Left lobe of liver (tissue), 2 donors: ENCODE results near the gene RGS7BP. TPM values are rescaled to one million over a fixed set of nuclear protein-coding genes. Genes with fewer than 3 reads are reported as not detected.
A peak's percentile ranks its signal among the peaks of the same experiment; 100 is the strongest.
"Not testable (repeated sequence)": the region's sequence is repeated elsewhere in the genome, so short reads cannot be mapped to it uniquely, and the experiment has no call there.

Source experiments
- ATAC-seq: fragments of 200-7000 bp; cut with Tn5 transposase; one replicate; pipeline ENCODE4 v1.9.1; 2020; ENCODE audit warnings: mild to moderate bottlenecking, moderate library complexity
- DNase-seq: peaks from one replicate; pipeline ENCODE4 v3.0.0-alpha.2; 2020; ENCODE audit warnings: low spot score
- total RNA-seq: library from RNA; stranded (reverse); gene quantifications from one replicate; pipeline ENCODE4 v1.2.1, GENCODE V29; 2021
- donor health status: DM: no; HTN: no; CAD: no; lungs with moderate emphysema.
- donor health status: DM: no; HTN: yes; CAD: no.

RGS7BP gene
- total RNA-seq, 1 donor from 2014 or later, result 0.48 TPM

GRCh38 chr5:64557911-64558310 is 52.1 kb downstream of the RGS7BP start:
- ATAC-seq (no peak), DNase-seq (no peak)

- ATAC-seq, DNase-seq: not testable (repeated sequence)
Measured at GRCh38 chr5:64558641-64559040, 52.8 kb downstream of the RGS7BP start.

DNA sequence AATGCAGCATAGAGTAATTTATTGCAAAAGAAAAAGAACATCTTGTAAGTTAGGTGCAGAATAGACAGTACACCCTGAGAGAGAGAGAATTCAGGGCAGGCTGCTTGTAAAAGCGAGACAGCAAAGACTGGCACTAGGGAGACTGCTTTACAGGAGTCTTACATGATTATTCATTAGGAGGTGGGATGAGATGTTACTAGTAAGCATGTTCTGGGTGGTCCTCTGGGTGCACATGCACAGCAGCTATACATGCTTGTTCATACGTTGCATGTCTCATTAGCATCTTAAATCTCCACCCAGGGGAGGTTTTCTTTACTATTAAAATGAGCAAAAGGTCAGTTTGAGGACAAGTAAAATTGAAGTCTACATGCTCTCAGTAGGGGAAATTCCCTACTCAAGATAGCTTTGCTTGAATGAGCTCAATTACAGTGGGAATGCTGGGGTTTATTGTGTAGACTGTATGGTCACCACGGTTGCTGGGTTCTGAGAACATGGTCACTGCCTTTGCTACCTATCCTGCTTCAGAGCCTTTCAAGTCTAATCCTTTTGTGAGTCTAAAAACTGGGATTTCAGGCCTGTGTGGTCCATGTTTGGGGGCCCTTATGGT is 60.6 kb downstream of the RGS7BP start:
- DNase-seq, result no peak
- no peak for ATAC-seq

DNA sequence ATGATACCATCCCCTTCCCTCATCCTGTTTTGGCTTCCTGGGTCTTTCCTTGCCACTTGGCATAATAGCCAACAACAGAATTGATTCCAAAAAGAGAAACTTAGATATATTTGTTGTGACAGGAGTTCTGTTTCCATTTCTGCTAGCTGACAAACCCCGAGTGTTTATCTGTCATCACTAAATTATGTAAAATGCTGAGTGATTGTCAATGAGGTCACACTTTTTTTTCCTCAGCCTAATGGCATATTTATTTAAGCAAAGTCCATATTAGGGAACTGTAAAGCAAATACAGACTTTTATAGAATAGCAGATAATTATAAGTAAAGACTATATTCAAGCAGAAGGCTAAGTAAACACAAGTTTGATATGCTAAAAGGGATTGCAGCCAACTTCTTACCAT is 64.0 kb downstream of the RGS7BP start:
- no peak for ATAC-seq

DNA sequence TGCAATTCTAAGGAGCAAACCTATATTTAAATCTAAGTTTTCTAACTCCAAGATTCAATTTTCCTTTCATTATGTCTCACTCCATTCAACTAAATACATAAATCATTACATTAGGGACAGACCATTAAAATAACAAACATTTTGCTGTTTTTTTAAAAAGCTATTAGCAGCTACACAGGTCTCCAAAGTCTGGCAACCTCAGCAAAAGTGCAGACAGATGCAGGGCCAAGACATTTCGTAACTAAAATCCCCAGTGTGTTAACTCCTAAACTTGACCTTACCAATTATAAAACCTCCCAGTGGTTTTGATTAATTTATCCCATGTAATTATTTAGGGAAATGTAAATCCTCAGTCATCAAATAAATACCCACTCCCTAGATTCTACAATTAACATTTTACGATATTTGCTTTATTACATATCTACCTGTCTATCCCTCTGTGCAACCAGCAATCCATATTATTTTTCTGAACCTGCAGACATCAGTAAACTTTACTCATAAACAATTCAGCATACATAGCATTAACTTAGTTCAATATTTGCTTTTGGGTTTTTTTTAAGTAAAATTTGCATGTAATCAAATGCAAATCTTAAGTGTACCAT is 64.7 kb downstream of the RGS7BP start:
- DNase-seq (no peak), ATAC-seq (peak; percentile 73)

More for the DNA sequence above, 64.0 kb downstream of the RGS7BP start:
- no peak for DNase-seq

DNA sequence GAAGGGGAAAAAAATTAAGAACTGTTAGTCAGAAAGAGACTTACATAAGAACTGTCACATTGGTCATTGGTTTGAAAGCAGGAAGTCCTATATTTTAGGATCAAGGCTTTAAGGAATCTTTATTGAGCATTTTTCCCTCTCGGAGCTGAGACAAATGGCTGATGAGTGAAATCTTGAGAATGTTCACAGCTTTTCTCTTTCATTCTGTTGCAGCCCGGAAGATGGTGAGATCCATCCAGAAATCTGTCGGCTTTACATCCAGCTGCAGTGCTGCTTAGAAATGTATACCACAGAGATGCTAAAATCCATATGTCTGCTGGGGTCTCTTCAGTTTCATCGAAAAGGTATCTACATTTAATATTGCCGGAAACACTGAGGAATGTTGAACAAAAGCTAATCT is 69.7 kb downstream of the RGS7BP start:
- ATAC-seq, result no peak

GRCh38 chr5:64576250-64576649 is 70.4 kb downstream of the RGS7BP start:
- no peak for ATAC-seq
- no peak for DNase-seq

More for the DNA sequence above, 69.7 kb downstream of the RGS7BP start:
- DNase-seq, result no peak

DNA sequence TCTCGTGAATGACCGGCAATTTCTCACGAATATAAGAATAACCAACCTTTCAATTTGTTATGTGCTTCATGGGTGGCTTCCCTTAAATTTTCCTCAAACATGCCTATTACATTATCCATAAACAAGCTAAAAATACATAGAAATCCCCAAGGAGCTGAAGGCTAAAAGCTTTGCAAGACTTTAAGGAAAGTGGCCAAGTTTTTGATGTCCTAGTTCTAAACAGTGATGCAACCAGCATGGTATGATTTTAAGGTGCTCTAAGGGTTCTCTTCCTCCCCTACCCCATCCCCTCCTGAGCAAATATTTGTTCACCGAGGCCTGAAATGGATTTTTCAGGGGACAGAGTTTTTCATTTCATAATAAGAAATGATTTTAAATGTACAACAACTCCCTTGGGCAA is 79.8 kb downstream of the RGS7BP start:
- ATAC-seq (no peak), DNase-seq (no peak)

GRCh38 chr5:64587370-64587769 is 81.6 kb downstream of the RGS7BP start:
- ATAC-seq (peak; percentile 39), DNase-seq (no peak)

DNA sequence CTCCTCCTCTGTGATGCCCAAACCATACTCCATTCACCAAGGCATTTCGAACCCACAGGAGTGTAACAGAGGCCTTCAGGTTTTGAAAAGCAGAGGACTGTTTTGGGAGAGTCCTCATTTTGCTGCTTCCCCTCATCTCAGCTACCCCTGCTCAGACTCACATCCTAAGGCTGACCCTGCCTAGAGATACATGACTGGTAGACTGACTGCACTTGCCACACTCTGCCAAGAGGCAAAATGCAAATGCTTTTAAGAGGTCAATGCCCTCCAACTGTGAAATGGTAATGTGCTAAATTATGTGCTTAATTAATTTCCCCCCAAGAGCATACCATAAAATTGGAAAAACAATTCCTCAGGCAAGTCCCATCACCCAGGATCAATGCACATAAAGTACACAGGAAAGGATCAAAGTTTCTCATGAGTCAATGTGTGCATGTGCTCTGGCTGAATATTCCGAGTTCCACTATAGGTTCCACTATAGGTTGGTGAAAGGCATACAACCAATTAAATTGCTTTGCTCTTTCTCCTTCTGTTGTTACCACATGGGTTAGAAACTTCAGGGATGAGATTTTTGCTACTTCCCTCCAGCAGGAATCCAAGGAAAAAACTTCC is 87.0 kb downstream of the RGS7BP start:
- DNase-seq, result no peak
- peak; percentile 21 for ATAC-seq

DNA sequence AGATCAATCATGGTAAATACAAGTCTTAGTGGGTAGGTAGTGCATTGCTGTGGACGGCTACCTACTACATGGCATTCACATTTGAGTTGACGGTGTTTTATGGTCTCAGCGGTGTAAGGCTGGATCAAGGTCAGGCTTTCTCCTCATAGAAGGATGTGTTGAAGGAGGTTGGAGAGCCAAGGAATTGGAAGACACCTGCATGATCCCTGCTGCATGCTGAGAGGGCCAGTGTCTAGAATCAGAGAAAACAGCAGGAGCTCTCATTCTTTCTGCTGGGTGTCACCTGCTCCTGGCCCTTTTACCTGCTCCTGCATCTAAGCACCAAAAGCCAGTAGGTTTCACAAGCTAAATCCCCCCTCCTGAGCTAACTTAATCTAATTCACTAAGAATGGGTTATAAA is 88.2 kb downstream of the RGS7BP start:
- DNase-seq (no peak), ATAC-seq (no peak)

- ATAC-seq (peak; percentile 24), DNase-seq (no peak)
Measured at GRCh38 chr5:64594601-64595000, 88.8 kb downstream of the RGS7BP start.

DNA sequence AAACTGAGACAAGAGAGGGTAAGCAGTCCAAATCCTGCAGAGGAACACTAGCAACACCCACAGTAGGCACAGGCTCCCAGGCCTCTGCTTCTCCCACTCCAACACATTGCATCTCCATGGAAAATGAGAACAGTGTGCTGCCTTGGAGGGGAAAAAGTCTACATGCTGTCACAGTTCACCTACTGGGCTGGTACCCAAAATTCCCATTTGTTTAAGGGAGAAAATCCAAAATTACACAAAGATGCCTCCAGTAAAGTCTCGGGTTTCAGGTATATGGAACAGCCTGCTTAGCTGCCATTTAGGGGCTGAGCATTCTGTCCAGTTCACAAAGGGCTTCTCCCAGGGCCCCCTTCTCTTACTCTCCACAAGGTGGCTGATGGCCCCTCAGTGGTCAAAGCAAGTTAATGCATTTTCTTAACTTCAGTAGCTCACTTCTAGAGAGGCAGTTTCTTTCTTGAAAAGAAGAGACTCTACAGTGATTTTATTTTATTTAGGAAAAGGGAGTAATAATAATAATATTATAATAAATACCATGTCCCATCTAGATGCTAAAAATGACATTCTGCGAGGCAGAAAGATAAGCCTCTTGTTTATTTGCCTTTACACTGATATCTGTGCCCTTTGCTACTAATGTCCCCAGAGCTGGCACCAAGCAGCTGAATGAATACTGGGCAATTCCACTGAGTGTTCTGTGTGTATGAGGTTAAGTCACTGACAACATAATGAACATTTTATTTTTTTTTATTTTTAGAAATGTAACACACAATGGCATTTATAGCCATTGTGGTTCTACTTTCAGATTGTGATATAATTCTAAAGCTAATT is 89.4 kb downstream of the RGS7BP start:
- DNase-seq (peak; percentile 58), ATAC-seq (peak; percentile 92)

DNA sequence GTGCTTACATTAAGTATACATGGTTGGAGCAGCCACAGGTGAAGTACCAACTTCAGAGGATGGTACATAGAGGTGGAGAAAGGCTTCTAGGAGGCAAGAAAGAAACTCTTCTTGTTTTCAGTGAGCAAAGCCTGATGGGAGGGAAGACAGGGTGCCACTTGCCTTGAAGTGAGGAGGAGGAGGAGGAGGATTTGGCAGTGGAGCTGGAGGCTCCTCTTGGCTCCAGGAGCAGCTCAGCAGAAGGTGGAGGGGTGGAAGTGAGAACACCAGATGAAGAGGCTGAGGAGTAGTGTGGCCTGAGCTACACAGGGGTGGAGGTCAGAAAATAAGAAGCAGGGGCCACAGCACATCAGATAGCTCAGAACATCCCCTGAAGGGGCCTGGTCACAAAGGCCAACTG is 93.4 kb downstream of the RGS7BP start:
- no peak for ATAC-seq

GRCh38 chr5:64603676-64604075 is 97.9 kb downstream of the RGS7BP start:
- ATAC-seq, result no peak
- no peak for DNase-seq

More for the DNA sequence above, 93.4 kb downstream of the RGS7BP start:
- DNase-seq, result no peak

DNA sequence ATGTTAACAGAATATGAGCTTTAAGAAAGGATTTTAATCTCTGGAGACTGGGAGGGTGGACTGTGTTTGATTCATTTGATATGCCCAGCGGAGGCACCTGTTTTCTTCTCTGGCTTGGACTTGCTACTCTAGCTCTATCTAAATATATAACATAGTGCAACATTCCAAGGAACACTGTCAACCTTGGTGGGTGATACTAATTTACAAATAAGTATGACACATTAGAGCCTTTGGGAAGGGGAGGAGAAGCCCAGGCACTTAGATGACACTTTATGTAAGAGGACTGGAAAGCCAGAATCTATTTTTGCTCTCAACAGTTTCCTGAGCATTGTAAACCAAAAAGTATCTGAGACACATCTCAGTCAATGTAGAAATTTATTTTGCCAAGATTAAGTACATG is 101.1 kb downstream of the RGS7BP start:
- DNase-seq (no peak), ATAC-seq (no peak)

DNA sequence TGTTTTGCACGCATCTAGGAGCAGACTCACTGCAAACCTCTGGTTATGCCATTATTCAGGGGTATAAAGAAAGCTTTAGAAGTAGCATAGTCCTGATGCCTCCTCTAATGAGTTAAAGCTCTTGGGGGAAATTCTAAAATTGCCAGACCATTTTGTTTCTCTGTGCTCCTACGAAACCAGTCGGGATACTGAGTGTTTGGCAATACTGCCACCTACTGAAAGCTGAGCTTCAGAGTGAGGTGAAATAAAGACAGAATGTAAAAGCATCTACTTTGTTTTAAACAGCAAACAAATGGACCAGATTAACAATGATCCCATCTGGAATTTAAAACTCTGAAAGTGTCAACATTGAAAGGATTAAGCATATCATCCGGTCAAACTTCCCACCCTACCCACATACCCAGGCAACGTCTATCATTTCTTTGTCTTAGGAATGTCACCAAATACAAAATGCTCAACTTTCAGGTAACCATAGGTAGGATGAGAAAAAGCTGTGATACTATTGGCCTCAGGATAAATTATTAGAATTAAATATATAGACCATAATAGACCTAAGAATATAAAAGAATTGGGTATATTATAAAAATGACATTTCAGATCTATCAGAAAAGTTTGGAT is 106.6 kb downstream of the RGS7BP start:
- DNase-seq (no peak), ATAC-seq (peak; percentile 91)

GRCh38 chr5:64615895-64616294 is 110.1 kb downstream of the RGS7BP start:
- no peak for DNase-seq
- ATAC-seq, result no peak

- DNase-seq (no peak), ATAC-seq (no peak)
Measured at GRCh38 chr5:64619609-64620008, 113.8 kb downstream of the RGS7BP start.

- ATAC-seq, result no peak
Measured at GRCh38 chr5:64622991-64623390, 117.2 kb downstream of the RGS7BP start.

DNA sequence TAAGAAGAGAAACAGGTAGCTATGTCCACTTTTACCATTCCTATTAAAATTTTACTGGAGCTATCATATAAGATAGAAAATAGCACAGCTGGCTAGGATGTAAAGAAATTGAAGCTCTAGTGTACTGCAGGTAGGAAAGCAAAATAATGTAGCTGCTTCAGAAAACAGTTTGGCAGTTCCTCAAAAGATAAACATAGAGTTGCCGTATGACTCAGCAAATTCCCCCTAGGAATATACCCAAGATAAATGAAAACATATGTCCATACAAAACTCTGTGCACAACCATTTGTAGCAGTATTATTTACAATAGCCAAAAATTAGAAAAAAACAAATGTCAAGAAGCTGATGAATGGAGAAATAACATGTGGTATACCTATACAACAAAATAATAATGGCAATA is 119.9 kb downstream of the RGS7BP start:
- no peak for ATAC-seq
- no peak for DNase-seq

More at GRCh38 chr5:64622991-64623390, 117.2 kb downstream of the RGS7BP start:
- DNase-seq, result no peak
